Muscle of leg (tissue), 11 donors: Measurements from ENCODE around the gene CNTLN. TPM values are rescaled to one million over a fixed set of nuclear protein-coding genes. Genes with fewer than 3 reads are reported as not detected.

Source experiments
- DNase-seq: peaks from one replicate; pipeline ENCODE4 v3.0.0; 2013
- H3K27ac ChIP-seq: one replicate; pipeline ENCODE4 v1.5.1; 2013; ENCODE audit warnings: mild to moderate bottlenecking, low read length, control low read depth
- H3K27me3 ChIP-seq: one replicate; pipeline ENCODE4 v1.6.1; 2013; ENCODE audit warnings: low read length; ENCODE audit not compliant: control insufficient read depth, insufficient read depth
- H3K36me3 ChIP-seq: one replicate; pipeline ENCODE4 v1.6.1; 2013; ENCODE audit warnings: low read length; ENCODE audit not compliant: control insufficient read depth, insufficient read depth
- H3K4me1 ChIP-seq: one replicate; pipeline ENCODE4 v1.6.1; 2013; ENCODE audit warnings: low read length; ENCODE audit not compliant: control insufficient read depth, insufficient read depth
- H3K4me3 ChIP-seq: one replicate; pipeline ENCODE4 v1.5.1; 2013; ENCODE audit warnings: low read length, control low read depth
- H3K9me3 ChIP-seq: replicated peaks from 2 replicates; pipeline ENCODE4 v1.6.1; 2013; ENCODE audit warnings: low read depth, low read length; ENCODE audit not compliant: control insufficient read depth
- WGBS: methylation state at CpG from one replicate; pipeline ENCODE4 v1.1.5; 2013; ENCODE audit warnings: missing lambda C conversion rate; ENCODE audit not compliant: insufficient coverage; 5-methylcytosine and 5-hydroxymethylcytosine counted together
- polyA plus RNA-seq, 8 donors: library from polyadenylated mRNA; unstranded; fragments of 120-200 nt; gene quantifications; one replicate each; pipeline versions ENCODE4 v1.2.1 to v1.2.3, GENCODE V29; 2013; ENCODE audit warnings: inconsistent platforms in 1 of 8, low replicate concordance in 1 of 8; ENCODE audit not compliant: insufficient read length in 8 of 8, insufficient read depth in 1 of 8
- total RNA-seq: library from RNA; stranded (reverse); fragments of 120-200 nt; gene quantifications from one replicate; pipeline ENCODE4 v1.2.4, GENCODE V29; 2013

CNTLN gene
- total and polyA plus RNA-seq, 9 donors, result 7.2 to 13.7 (median 9.4) TPM

- Histone ChIP-seq H3K4me3 (no peak overlapping the region), H3K36me3 (no peaks in the 10 kb centered on the region), H3K27ac (no peak overlapping the region), H3K27me3 (no peaks in the 10 kb centered on the region), H3K9me3 (no peaks in the 10 kb centered on the region), H3K4me1 (no peaks in the 10 kb centered on the region)
- DNase-seq, result peak; percentile 7
Observed at GRCh38 chr9:17481565-17481964, 346.7 kb downstream of the CNTLN start.

- Histone ChIP-seq H3K9me3 (no peaks in the 10 kb centered on the region), H3K36me3 (no peaks in the 10 kb centered on the region), H3K27me3 (no peaks in the 10 kb centered on the region), H3K4me3 (no peak overlapping the region), H3K4me1 (no peaks in the 10 kb centered on the region), H3K27ac (no peak overlapping the region)
- DNase-seq, result no peak
- WGBS, result no CpG with 5 or more reads among the region's 3 CpGs
Observed at GRCh38 chr9:17484906-17485305, 350.1 kb downstream of the CNTLN start.

- no CpG with 5 or more reads among the region's 1 CpG for WGBS
- Histone ChIP-seq H3K9me3 (no peaks in the 10 kb centered on the region), H3K4me1 (no peaks in the 10 kb centered on the region), H3K27ac (no peak overlapping the region), H3K4me3 (no peak overlapping the region), H3K36me3 (no peaks in the 10 kb centered on the region), H3K27me3 (no peaks in the 10 kb centered on the region)
- DNase-seq, result no peak
Observed at GRCh38 chr9:17486396-17486795, 351.6 kb downstream of the CNTLN start.

GRCh38 chr9:17487467-17487866 is 352.6 kb downstream of the CNTLN start:
- DNase-seq, result peak; percentile 62
- H3K27ac ChIP-seq, result no peak overlapping the region
- no peak overlapping the region for H3K4me3 ChIP-seq
- H3K36me3 ChIP-seq, result no peaks in the 10 kb centered on the region
- H3K9me3 ChIP-seq, result no peaks in the 10 kb centered on the region
- no peaks in the 10 kb centered on the region for H3K4me1 ChIP-seq
- no CpG with 5 or more reads among the region's 6 CpGs for WGBS
- no peaks in the 10 kb centered on the region for H3K27me3 ChIP-seq

- whole genome bisulfite sequencing, result no CpG with 5 or more reads among the region's 2 CpGs
- Histone ChIP-seq H3K36me3 (no peaks in the 10 kb centered on the region), H3K4me1 (no peaks in the 10 kb centered on the region), H3K27me3 (no peaks in the 10 kb centered on the region), H3K4me3 (no peak overlapping the region), H3K27ac (no peak overlapping the region), H3K9me3 (no peaks in the 10 kb centered on the region)
- no peak for DNase-seq
Observed at GRCh38 chr9:17488662-17489061, 353.8 kb downstream of the CNTLN start.

- no peaks in the 10 kb centered on the region for H3K4me1 ChIP-seq
- H3K9me3 ChIP-seq, result no peaks in the 10 kb centered on the region
- no peak overlapping the region for H3K4me3 ChIP-seq
- H3K27ac ChIP-seq, result no peak overlapping the region
- H3K36me3 ChIP-seq, result no peaks in the 10 kb centered on the region
- 77% methylated on average over 1 of the region's 1 CpG for WGBS
- DNase-seq, result no peak
- H3K27me3 ChIP-seq, result no peaks in the 10 kb centered on the region
Observed at GRCh38 chr9:17490110-17490509, 355.3 kb downstream of the CNTLN start.

GRCh38 chr9:17491780-17492179 is 356.9 kb downstream of the CNTLN start:
- Histone ChIP-seq H3K27me3 (no peaks in the 10 kb centered on the region), H3K4me3 (no peak overlapping the region), H3K36me3 (no peaks in the 10 kb centered on the region), H3K9me3 (no peaks in the 10 kb centered on the region), H3K27ac (no peak overlapping the region), H3K4me1 (no peaks in the 10 kb centered on the region)
- DNase-seq, result no peak
- no CpG with 5 or more reads among the region's 1 CpG for WGBS

- no peaks in the 10 kb centered on the region for H3K27me3 ChIP-seq
- no peaks in the 10 kb centered on the region for H3K36me3 ChIP-seq
- no peak for DNase-seq
- 100% methylated on average over 2 of the region's 3 CpGs for WGBS
- no peaks in the 10 kb centered on the region for H3K4me1 ChIP-seq
- H3K4me3 ChIP-seq, result no peak overlapping the region
- H3K27ac ChIP-seq, result no peak overlapping the region
- H3K9me3 ChIP-seq, result no peaks in the 10 kb centered on the region
Observed at GRCh38 chr9:17503196-17503595, 368.4 kb downstream of the CNTLN start.

- no peaks in the 10 kb centered on the region for H3K4me1 ChIP-seq
- no peak for DNase-seq
- H3K27me3 ChIP-seq, result no peaks in the 10 kb centered on the region
- H3K4me3 ChIP-seq, result no peak overlapping the region
- 100% methylated on average over 1 of the region's 1 CpG for WGBS
- H3K9me3 ChIP-seq, result no peaks in the 10 kb centered on the region
- H3K36me3 ChIP-seq, result no peaks in the 10 kb centered on the region
- no peak overlapping the region for H3K27ac ChIP-seq
Observed at GRCh38 chr9:17509151-17509550, 374.3 kb downstream of the CNTLN start.

- H3K27me3 ChIP-seq, result no peaks in the 10 kb centered on the region
- no CpG with 5 or more reads among the region's 1 CpG for WGBS
- no peaks in the 10 kb centered on the region for H3K36me3 ChIP-seq
Observed at GRCh38 chr9:17509701-17510100, 374.9 kb downstream of the CNTLN start.

GRCh38 chr9:17519761-17520160 is 384.9 kb downstream of the CNTLN start:
- Histone ChIP-seq H3K4me3 (no peak overlapping the region), H3K27ac (no peak overlapping the region), H3K36me3 (no peaks in the 10 kb centered on the region), H3K27me3 (no peaks in the 10 kb centered on the region), H3K4me1 (peaks cover 2% of the 10 kb centered on the region), H3K9me3 (no peaks in the 10 kb centered on the region)
- DNase-seq, result peak; percentile 7
- WGBS, result no CpG with 5 or more reads among the region's 4 CpGs

More at GRCh38 chr9:17509701-17510100, 374.9 kb downstream of the CNTLN start:
- Histone ChIP-seq H3K4me3 (no peak overlapping the region), H3K4me1 (no peaks in the 10 kb centered on the region), H3K27ac (no peak overlapping the region), H3K9me3 (no peaks in the 10 kb centered on the region)
- DNase-seq, result no peak
